ENCODE measurements around the gene AIG1. TPM values are rescaled to one million over a fixed set of nuclear protein-coding genes. Genes with fewer than 3 reads are reported as not detected.
"Not testable (repeated sequence)": the region's sequence is repeated elsewhere in the genome, so short reads cannot be mapped to it uniquely, and the experiment has no call there.

AIG1 gene
- total and polyA plus RNA-seq, 2 donors = 30.7 to 35.6 TPM

DNA sequence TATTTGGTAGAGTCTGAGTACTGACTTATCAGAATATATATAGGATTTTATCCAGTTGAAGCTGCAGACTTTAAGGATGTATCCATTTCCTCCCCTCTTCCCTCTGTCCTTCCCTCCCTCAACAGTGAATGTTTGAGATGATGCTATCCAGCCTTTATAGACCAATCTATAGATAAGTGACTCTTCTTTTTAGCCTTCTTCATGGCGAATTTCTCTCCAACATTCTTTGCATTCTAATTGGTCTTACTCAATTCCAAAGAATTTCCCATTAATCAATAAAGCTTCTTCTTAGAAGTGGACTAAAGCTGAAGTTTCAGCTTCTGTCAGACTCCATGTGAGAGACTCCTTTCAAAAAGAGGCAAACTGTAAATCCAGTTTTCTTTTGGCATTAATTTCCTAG lies 99.3 kb downstream of the AIG1 start:
- Histone ChIP-seq H3K36me3 (ENCODE audit: insufficient read depth) (no peaks in the 10 kb centered on the region), H3K27ac (ENCODE audit: low read depth) (no peak overlapping the region), H3K4me3 (ENCODE audit: low read depth, low read length) (no peak overlapping the region), H3K4me1 (ENCODE audit: insufficient read depth) (no peaks in the 10 kb centered on the region)
- WGBS = 72% methylated on average over 1 of the region's 1 CpG
- no peak for DNase-seq (ENCODE audit: extremely low spot score)

DNA sequence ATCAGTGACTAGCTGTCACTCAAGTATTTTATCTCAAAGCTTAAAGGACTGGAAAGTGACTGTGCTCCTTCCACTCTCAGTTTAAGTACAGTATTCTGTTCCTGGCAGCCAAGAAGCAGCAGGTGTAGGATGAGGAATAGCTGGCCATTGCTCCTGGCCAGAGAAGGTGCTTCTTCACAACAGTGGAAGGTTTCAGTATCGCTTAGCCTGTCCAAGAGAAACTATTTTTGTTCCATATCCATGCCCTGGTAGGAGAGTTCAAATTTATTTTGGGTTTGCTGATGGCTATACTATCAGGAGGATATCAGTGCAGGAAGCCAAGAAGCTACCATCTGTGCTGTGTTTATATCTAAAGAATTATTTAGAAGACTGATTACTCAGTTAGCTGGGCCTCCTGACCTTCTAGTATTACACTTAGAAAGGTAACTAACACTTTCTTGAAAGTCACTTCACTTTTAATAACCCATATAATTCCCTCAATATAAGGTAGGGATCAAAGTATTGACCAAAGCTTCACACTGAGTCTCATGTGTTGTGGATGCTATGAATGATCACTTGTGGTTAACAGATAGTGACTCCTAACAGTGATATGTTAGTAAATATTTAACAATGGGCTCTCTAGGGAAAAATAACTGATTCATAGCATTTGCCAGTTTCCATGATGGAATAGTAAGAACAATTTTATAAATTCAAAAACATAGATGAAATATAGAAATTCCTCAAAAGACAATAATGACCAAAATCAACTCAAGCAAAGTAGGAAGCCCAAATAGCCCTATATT lies 99.9 kb downstream of the AIG1 start:
- no peaks in the 10 kb centered on the region for H3K36me3 ChIP-seq (ENCODE audit: insufficient read depth)
- no peak overlapping the region for H3K27ac ChIP-seq (ENCODE audit: low read depth)
- WGBS = 98% methylated on average over 1 of the region's 1 CpG
- H3K4me3 ChIP-seq (ENCODE audit: low read depth, low read length) = no peak overlapping the region
- no peak for DNase-seq (ENCODE audit: extremely low spot score)
- no peaks in the 10 kb centered on the region for H3K4me1 ChIP-seq (ENCODE audit: insufficient read depth)

DNA sequence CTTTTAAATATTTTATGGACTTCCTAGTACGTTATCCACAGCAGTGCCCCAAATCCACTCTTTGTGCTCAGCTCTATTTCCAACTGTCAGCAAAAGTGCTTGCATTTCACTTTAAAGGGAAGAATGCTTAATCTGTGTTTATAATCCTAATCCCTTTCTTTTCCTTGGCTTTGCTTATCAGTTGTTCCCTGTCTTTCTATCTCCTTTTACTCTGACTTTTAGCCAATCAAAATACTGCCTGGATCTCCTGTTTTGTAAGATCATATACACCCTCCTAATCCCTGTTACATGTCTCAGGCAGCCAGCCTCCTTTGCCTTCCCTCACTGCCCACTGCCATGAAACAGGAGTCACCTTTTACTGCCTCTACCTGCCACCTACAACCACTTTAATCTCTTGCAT lies 102.9 kb downstream of the AIG1 start:
- H3K4me1 ChIP-seq (ENCODE audit: insufficient read depth) = no peaks in the 10 kb centered on the region
- WGBS = 33% methylated on average over 1 of the region's 1 CpG
- DNase-seq (ENCODE audit: extremely low spot score) = no peak
- H3K4me3 ChIP-seq (ENCODE audit: low read depth, low read length) = no peak overlapping the region
- no peak overlapping the region for H3K27ac ChIP-seq (ENCODE audit: low read depth)
- H3K36me3 ChIP-seq (ENCODE audit: insufficient read depth) = no peaks in the 10 kb centered on the region

DNA sequence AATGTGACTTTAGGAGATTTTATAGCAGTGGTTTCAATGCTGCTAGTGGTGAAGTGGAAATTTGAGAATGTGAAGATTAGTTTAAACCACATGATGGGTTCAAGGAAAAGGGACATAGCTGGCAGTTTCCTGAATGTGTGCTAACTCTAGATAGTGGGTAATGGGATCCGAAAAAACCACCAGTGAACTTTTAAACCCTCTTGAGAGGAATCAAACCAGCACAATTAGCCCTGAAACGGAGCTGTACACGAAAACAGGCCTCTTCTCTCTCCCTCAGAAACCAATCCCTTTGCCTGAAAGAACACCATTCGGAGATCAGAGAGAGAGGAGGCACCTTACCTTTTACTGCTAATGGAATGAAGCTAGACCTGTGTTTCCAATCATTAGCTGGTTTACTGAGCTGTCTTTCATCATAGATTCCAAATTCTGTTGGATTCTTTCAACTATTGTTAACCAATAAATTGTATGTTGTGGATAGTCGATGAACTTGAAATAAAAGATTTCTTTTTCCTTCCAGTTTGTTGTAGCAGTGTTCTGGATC lies 103.9 kb downstream of the AIG1 start:
- Histone ChIP-seq H3K27ac (ENCODE audit: low read depth) (no peak overlapping the region), H3K4me1 (ENCODE audit: insufficient read depth) (no peaks in the 10 kb centered on the region), H3K36me3 (ENCODE audit: insufficient read depth) (no peaks in the 10 kb centered on the region), H3K4me3 (ENCODE audit: low read depth, low read length) (no peak overlapping the region)
- 88% methylated on average over 5 of the region's 5 CpGs for WGBS
- no peak for DNase-seq (ENCODE audit: extremely low spot score)

DNA sequence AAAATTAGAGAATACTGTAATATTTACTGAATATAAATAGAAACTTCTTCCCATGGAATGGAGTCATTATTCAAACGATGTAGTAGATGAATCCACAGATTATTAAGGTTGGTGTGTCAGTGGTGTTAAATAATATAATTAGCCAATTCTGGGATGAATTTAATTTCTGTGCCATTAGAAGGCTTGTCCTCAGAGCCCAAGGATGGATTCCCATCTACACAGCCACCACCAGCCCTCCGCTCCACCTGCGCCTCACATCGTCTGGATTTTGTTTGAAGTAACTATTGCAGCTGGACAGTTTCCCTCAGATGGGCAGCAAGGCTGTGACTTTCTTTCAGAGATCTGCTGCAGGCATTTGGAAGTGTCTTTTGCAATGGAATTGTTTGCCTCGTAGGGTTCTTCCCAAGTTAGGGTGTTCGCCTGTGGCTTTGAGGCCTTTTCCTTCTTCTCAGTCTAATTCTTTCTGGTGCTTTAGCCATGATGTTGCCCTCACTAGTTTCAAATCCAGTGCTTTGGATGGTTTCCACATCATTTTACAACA lies 104.7 kb downstream of the AIG1 start:
- 97% methylated on average over 6 of the region's 6 CpGs for WGBS
- Histone ChIP-seq H3K27ac (ENCODE audit: low read depth) (no peak overlapping the region), H3K36me3 (ENCODE audit: insufficient read depth) (no peaks in the 10 kb centered on the region), H3K4me3 (ENCODE audit: low read depth, low read length) (no peak overlapping the region), H3K4me1 (ENCODE audit: insufficient read depth) (no peaks in the 10 kb centered on the region)
- no peak for DNase-seq (ENCODE audit: extremely low spot score)

DNA sequence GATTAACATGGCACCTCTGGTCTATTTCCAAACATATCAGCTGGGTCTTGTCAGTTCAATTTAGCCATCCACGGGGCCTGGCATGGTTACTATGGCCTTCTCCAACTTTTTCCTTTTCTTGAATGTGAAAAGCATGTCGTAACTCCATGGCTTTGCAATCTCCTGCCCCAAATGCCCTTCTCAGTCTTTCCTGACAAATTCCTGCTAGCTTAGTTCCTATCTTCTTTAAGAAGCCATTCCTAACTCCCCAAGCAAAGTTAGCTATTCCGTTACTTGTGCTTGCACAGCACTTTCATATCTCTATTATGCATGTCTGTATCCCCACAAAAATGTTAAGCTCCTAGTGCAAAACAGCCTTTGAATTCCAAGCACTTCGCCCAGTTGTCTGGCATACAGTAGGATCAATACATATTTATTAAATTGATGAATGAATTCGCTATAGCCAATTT lies 105.6 kb downstream of the AIG1 start:
- DNase-seq (ENCODE audit: extremely low spot score) = no peak

DNA sequence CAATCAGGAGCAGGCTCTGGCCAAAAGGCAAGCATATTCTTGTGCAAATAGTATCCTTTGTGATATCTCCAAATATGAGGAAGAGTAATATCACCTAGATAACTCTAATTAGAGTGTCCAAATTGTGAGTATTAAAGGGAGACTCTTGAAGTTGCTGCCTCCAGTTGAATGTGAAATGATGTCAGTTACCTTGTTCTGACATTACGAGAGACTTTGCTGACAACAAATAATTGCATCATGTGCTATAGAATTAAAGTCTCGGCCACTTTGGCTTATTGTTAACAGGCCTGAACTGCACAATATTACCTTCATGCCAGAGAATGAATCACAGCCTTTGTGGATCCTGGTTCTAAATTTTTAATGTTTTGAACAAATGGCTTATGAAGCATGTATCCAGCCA lies 106.5 kb downstream of the AIG1 start:
- no peak for DNase-seq (ENCODE audit: extremely low spot score)
- no peaks in the 10 kb centered on the region for H3K4me1 ChIP-seq (ENCODE audit: insufficient read depth)
- no peak overlapping the region for H3K4me3 ChIP-seq (ENCODE audit: low read depth, low read length)
- no peaks in the 10 kb centered on the region for H3K36me3 ChIP-seq (ENCODE audit: insufficient read depth)
- H3K27ac ChIP-seq (ENCODE audit: low read depth) = no peak overlapping the region
- 73% methylated on average over 2 of the region's 2 CpGs for WGBS

More for the DNA sequence above, 105.6 kb downstream of the AIG1 start:
- no peak overlapping the region for H3K4me3 ChIP-seq (ENCODE audit: low read depth, low read length)
- WGBS = 95% methylated on average over 5 of the region's 5 CpGs
- H3K27ac ChIP-seq (ENCODE audit: low read depth) = no peak overlapping the region
- no peaks in the 10 kb centered on the region for H3K36me3 ChIP-seq (ENCODE audit: insufficient read depth)
- H3K4me1 ChIP-seq (ENCODE audit: insufficient read depth) = no peaks in the 10 kb centered on the region

DNA sequence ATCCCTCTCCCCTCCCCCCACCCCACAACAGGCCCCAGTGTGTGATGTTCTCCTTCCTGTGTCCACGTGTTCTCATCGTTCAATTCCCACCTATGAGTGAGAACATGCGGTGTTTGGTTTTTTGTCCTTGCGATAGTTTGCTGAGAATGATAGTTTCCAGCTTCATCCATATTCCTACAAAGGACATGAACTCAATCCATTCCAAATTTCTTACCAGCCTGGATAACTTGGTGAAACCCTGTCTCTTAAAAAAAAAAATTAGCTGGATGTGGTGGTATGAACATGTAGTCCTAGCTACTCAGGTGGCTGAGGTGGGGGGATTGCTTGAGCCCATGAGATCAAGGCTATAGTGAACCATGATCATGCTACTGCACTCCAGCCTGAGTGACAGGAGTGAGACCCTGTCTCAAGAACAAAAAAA lies 107.7 kb downstream of the AIG1 start:
- DNase-seq (ENCODE audit: extremely low spot score); H3K27ac ChIP-seq (ENCODE audit: low read depth); H3K36me3 ChIP-seq (ENCODE audit: insufficient read depth); H3K4me1 ChIP-seq (ENCODE audit: insufficient read depth); H3K4me3 ChIP-seq (ENCODE audit: low read depth, low read length): not testable (repeated sequence)
- 97% methylated on average over 4 of the region's 4 CpGs for WGBS

DNA sequence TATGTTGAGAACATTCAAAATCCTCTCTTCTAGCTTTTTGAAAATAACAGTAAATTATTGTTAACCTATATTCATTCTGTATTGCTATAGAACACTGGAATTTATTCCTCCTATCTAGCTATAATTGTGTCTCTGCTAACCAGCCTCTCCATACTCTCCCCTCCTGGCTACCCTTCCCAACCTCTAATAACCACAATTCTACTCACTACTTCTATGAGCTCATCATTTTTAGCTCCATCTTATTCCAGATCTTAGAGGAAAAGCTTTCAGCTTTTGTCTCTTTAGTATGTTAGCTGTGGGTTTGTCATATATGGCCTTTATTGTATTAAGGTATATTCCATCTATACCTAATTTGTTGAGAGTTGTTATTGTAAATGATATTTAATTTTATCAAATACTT lies 108.8 kb downstream of the AIG1 start:
- Histone ChIP-seq H3K4me1 (ENCODE audit: insufficient read depth) (no peaks in the 10 kb centered on the region), H3K27ac (ENCODE audit: low read depth) (no peak overlapping the region), H3K36me3 (ENCODE audit: insufficient read depth) (no peaks in the 10 kb centered on the region), H3K4me3 (ENCODE audit: low read depth, low read length) (no peak overlapping the region)
- DNase-seq (ENCODE audit: extremely low spot score) = no peak

DNA sequence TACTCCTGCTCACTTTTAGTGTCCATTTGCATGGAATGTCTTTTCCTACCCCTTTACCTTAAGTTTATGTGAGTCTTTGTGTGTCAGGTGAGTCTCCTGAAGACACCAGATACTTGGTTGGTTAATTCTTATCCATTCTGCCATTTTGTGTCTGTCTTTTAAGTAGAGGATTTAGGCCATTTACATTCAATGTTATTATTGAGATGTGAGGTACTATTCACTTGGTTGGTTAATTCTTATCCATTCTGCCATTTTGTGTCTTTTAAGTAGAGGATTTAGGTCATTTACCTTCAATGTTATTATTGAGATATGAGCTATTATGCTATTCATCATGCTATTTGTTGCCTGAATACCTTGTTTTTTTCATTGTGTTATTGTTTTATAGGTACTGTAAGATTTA lies 113.8 kb downstream of the AIG1 start:
- H3K4me3 ChIP-seq (ENCODE audit: low read depth, low read length) = no peak overlapping the region
- DNase-seq (ENCODE audit: extremely low spot score) = no peak
- H3K4me1 ChIP-seq (ENCODE audit: insufficient read depth) = no peaks in the 10 kb centered on the region

DNA sequence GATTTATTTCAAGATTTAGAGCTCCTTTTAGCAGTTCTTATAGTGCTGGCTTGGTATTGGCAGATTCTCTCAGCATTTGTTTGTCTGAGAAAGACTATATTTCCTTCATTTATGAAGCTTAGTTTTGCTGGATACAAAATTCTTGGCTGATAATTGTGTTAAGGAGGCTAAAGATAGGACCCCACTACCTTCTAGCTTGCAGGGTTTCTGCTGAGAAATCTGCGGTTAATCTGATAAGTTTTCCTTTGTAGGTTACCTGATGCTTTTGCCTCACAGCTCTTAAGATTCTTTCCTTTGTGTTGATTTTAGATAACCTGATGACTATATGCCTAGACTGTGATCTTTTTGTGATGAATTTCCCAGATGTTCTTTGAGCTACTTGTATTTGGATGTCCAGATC lies 114.3 kb downstream of the AIG1 start:
- WGBS = 94% methylated on average over 1 of the region's 1 CpG
- DNase-seq (ENCODE audit: extremely low spot score) = no peak
- no peak overlapping the region for H3K27ac ChIP-seq (ENCODE audit: low read depth)
- no peaks in the 10 kb centered on the region for H3K36me3 ChIP-seq (ENCODE audit: insufficient read depth)
- no peak overlapping the region for H3K4me3 ChIP-seq (ENCODE audit: low read depth, low read length)
- H3K4me1 ChIP-seq (ENCODE audit: insufficient read depth) = no peaks in the 10 kb centered on the region

More for the DNA sequence above, 113.8 kb downstream of the AIG1 start:
- H3K27ac ChIP-seq (ENCODE audit: low read depth) = no peak overlapping the region
- H3K36me3 ChIP-seq (ENCODE audit: insufficient read depth) = no peaks in the 10 kb centered on the region

DNA sequence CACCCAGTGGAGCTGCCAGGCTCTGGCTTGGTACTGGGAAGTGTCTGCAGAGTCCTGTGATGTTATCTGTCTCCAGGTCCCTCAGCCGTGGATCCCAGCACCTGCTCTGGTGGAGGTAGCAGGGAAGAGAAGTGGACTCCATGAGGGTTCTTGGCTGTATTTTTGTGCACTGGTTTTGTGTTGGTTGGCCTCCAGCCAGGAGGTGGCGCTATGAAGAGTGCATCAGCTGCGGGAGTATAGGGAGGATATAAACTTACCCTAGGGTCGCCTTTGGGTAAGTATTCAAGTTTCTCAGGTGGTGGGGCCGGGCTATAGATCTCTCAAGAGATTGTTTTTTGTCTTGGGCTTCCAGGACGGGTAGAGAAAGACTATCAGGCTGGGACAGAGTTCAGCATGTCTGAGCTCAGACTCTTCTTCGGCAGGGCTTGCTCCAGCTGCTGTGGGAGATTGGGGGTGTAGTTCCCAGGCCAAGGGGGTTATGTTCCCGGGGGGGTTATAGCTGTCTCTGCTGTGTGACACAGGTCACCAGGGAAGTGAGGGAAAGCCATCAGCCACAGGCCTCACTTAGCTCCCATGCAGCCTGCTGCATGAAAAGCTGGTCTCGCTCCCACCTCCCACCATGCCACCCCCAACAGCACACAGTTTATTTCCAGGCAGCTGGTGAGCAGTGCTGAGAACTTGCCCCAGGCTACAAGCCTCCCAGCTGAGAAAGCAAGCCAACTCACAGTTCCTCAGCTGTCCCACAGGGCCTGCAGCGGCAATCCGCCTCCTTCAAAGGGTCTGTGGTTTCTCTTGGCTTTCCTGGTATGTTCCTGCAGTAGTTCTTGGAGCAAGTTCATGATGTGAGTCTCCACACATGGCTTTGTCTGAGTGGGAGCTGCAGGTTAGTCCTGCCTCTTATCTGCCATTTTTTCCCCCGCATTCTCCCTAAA lies 115.7 kb downstream of the AIG1 start:
- WGBS = 96% methylated on average over 12 of the region's 12 CpGs
- Histone ChIP-seq H3K4me3 (ENCODE audit: low read depth, low read length) (no peak overlapping the region), H3K4me1 (ENCODE audit: insufficient read depth) (no peaks in the 10 kb centered on the region), H3K36me3 (ENCODE audit: insufficient read depth) (no peaks in the 10 kb centered on the region), H3K27ac (ENCODE audit: low read depth) (no peak overlapping the region)
- no peak for DNase-seq (ENCODE audit: extremely low spot score)

DNA sequence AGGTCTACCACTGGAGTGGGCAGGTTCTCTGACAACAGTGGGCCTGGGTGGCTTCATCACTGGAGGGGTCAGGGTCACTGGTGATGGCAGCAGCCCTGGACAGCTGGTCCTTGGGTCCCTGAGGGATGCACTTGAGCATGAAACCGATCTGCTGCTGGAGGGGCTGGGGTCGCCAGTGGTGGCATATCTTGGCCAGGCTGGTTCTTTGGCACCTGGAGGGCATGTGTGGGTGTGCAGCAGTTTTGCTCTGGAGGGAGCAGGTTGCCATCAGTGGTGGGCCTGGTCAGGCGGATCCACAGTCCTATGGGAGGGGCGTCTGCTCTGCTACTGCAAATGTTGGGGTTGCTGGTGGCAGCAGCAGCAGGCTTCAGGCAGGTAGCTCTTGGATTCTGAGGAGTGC lies 117.0 kb downstream of the AIG1 start:
- H3K27ac ChIP-seq (ENCODE audit: low read depth) = no peak overlapping the region
- WGBS = 97% methylated on average over 4 of the region's 4 CpGs
- DNase-seq (ENCODE audit: extremely low spot score) = no peak
- H3K4me1 ChIP-seq (ENCODE audit: insufficient read depth) = no peaks in the 10 kb centered on the region
- no peak overlapping the region for H3K4me3 ChIP-seq (ENCODE audit: low read depth, low read length)
- no peaks in the 10 kb centered on the region for H3K36me3 ChIP-seq (ENCODE audit: insufficient read depth)

Data from urinary bladder (tissue), 4 donors.